Measurements from ENCODE around the gene TBX20. TPM values are rescaled to one million over a fixed set of nuclear protein-coding genes. Genes with fewer than 3 reads are reported as not detected.

TBX20 gene
- total and polyA plus RNA-seq, 2 of the 13 experiments (the other 11 are each of a cell fraction or from before 2014, with no cell fraction given) = not detected

GRCh38 chr7:35263396-35263795 is 9.5 kb upstream of the TBX20 start:
- no peaks in the 10 kb centered on the region for H3K9me3 ChIP-seq (ENCODE audit: low read length)
- no peak for ATAC-seq
- no peaks in the 10 kb centered on the region for H3K79me2 ChIP-seq (ENCODE audit: insufficient read depth, low read length)
- WGBS (ENCODE audit: low lambda C conversion rate) = 17% methylated on average over 2 of the region's 2 CpGs
- no peak for DNase-seq (ENCODE audit: low spot score)
- ChIA-PET POLR2A (no interaction called here), CTCF (ENCODE audit: low intra/inter-chr PET ratio, low total read pairs) (no interaction called here)
- in situ Hi-C loops (cut with HindIII; ENCODE audit: extremely low pct_ligation_motif_present, low pct_unique_long_range_greater_than_20kb) (no loop called here), intact Hi-C loops (cut with micrococcal nuclease; ENCODE audit: unreplicated experiment) (no loop called here)
- H3K4me2 ChIP-seq (ENCODE audit: low read depth, low read length) = no peak overlapping the region
- no peak overlapping the region for H3K9ac ChIP-seq (ENCODE audit: insufficient read depth, low read depth, low read length)
- no peak overlapping the region for H2AFZ ChIP-seq (ENCODE audit: low read length)
- no peaks in the 10 kb centered on the region for H3K4me1 ChIP-seq (ENCODE audit: insufficient read depth, low read length)
- H3K4me3 ChIP-seq (replicated peaks in 1 of 3; ENCODE audit: insufficient read depth in 1 of 3, low read depth in 2 of 3, low read length in 3 of 3) = no peak overlapping the region
- H3K27ac ChIP-seq (ENCODE audit: extremely low read length, insufficient read depth, low read length) = no peak overlapping the region
- peaks cover 2 to 50% of the 10 kb centered on the region in 2 experiments; a peak in 4 of 5 replicates for H3K27me3 ChIP-seq (ENCODE audit: control insufficient read depth in 1 of 2, insufficient read depth in 2 of 2, low read length in 2 of 2)
- no peak for FAIRE-seq
- H3K36me3 ChIP-seq (replicated peaks in 1 of 2; ENCODE audit: control insufficient read depth in 1 of 2, insufficient read depth in 2 of 2, low read length in 2 of 2) = no peaks in the 10 kb centered on the region
- H4K20me1 ChIP-seq (ENCODE audit: insufficient read depth, low read length) = no peaks in the 10 kb centered on the region
- no TSS peak for BruUV-seq (replicated peaks)
- TF ChIP-seq CREB1 (IDR thresholded peaks at IDR 0.05) (no peak), CREB1 (CRISPR knock-in tag; IDR thresholded peaks at IDR 0.05) (no peak), ZNF318 (CRISPR knock-in tag; IDR thresholded peaks at IDR 0.05) (no peak), ZMAT5 (CRISPR knock-in tag; IDR thresholded peaks at IDR 0.05; ENCODE audit: borderline replicate concordance, low read depth) (no peak), KAT7 (CRISPR knock-in tag; IDR thresholded peaks at IDR 0.05; ENCODE audit: borderline replicate concordance) (no peak), ARHGAP35 (CRISPR knock-in tag; IDR thresholded peaks at IDR 0.05; ENCODE audit: borderline replicate concordance) (no peak), FLYWCH1 (CRISPR knock-in tag; IDR thresholded peaks at IDR 0.05) (no peak), HNF1B (CRISPR knock-in tag; IDR thresholded peaks at IDR 0.05) (no peak), ZNF781 (CRISPR knock-in tag; IDR thresholded peaks at IDR 0.05; ENCODE audit: borderline replicate concordance, not compliant biosample characterization) (no peak), ZNF672 (CRISPR knock-in tag; IDR thresholded peaks at IDR 0.05) (no peak), IRF1 (CRISPR knock-in tag; IDR thresholded peaks at IDR 0.05; ENCODE audit: low read depth) (no peak)
